Subcutaneous abdominal adipose tissue (tissue), 5 donors: ENCODE results near the gene KATNA1.
"Not testable (repeated sequence)": the region's sequence is repeated elsewhere in the genome, so short reads cannot be mapped to it uniquely, and the experiment has no call there.

Experiments
- H3K27ac ChIP-seq: one replicate; pipeline ENCODE4 v1.7.0; 2013; ENCODE audit warnings: low read depth, mild to moderate bottlenecking, inconsistent platforms, low read length, moderate library complexity
- H3K27me3 ChIP-seq, 5 donors: one replicate each; pipeline ENCODE4 v1.7.0; 2013; ENCODE audit warnings: low read length in 5 of 5, inconsistent platforms in 1 of 5; ENCODE audit not compliant: control insufficient read depth in 5 of 5, insufficient read depth in 4 of 5
- H3K36me3 ChIP-seq, 5 donors: one replicate each; pipeline ENCODE4 v1.7.0; 2013; ENCODE audit warnings: low read length in 5 of 5; ENCODE audit not compliant: control insufficient read depth in 5 of 5, insufficient read depth in 5 of 5
- H3K4me1 ChIP-seq, 5 donors: one replicate each; pipeline ENCODE4 v1.7.0; 2013; ENCODE audit warnings: low read length in 5 of 5, mild to moderate bottlenecking in 3 of 5, moderate library complexity in 1 of 5; ENCODE audit not compliant: control insufficient read depth in 5 of 5, insufficient read depth in 5 of 5
- H3K4me3 ChIP-seq, 5 donors: one replicate each; pipeline ENCODE4 v1.7.0; 2013; ENCODE audit warnings: low read length in 5 of 5, low read depth in 1 of 5
- H3K9ac ChIP-seq, 5 donors: one replicate each; pipeline ENCODE4 v1.7.0; 2013; ENCODE audit warnings: low read length in 5 of 5, mild to moderate bottlenecking in 4 of 5, moderate library complexity in 3 of 5
- H3K9me3 ChIP-seq, 5 donors: one replicate each; pipeline ENCODE4 v1.7.0; 2013; ENCODE audit warnings: low read length in 5 of 5; ENCODE audit not compliant: control insufficient read depth in 5 of 5
- donor health status: healthy.
- donor health status: healthy.
- donor health status: healthy.
- donor health status: healthy.
- donor health status: healthy.

The KATNA1 gene

GRCh38 chr6:149648148-149649145, at the start of gene KATNA1:
KATNA1 (minus strand) TSS chr6:149648714; CDS start chr6:149638547, 10,167 bp downstream.
- peaks cover 3 to 23% (median 16%) of the 10 kb centered on the region in 5 donors for H3K4me1 ChIP-seq
- H3K9ac ChIP-seq: peak within 1 kb of the TSS; percentile 70 to 94 (median 92)
- peak within 1 kb of the TSS; percentile 69 for H3K27ac ChIP-seq
- H3K27me3 ChIP-seq: no peaks in the 10 kb centered on the region
- H3K36me3 ChIP-seq: no peaks in the 10 kb centered on the region
- H3K4me3 ChIP-seq: peak within 1 kb of the TSS; percentile 93 to 97 (median 95)
- no peaks in the 10 kb centered on the region for H3K9me3 ChIP-seq

- no peak overlapping the region for H3K27ac ChIP-seq
- peaks cover 0 to 30% (median 2%) of the 10 kb centered on the region in 5 donors for H3K36me3 ChIP-seq
- no peak overlapping the region for H3K4me3 ChIP-seq
- H3K27me3 ChIP-seq: no peaks in the 10 kb centered on the region
- H3K9ac ChIP-seq: no peak overlapping the region
- H3K9me3 ChIP-seq: no peaks in the 10 kb centered on the region
- H3K4me1 ChIP-seq: peaks cover 0 to 9% (median 6%) of the 10 kb centered on the region in 5 donors
Measured at GRCh38 chr6:149698175-149698574, 49.7 kb upstream of the KATNA1 start.

GRCh38 chr6:149696901-149697300, 48.4 kb upstream of the KATNA1 start:
- Histone ChIP-seq H3K27me3 (no peaks in the 10 kb centered on the region), H3K36me3 (peaks cover 0 to 30% (median 2%) of the 10 kb centered on the region in 5 donors), H3K9ac (no peak overlapping the region), H3K9me3 (no peaks in the 10 kb centered on the region), H3K4me3 (no peak overlapping the region), H3K27ac (no peak overlapping the region), H3K4me1 (peaks cover 0 to 11% (median 9%) of the 10 kb centered on the region in 5 donors)

GRCh38 chr6:149694921-149695320, 46.4 kb upstream of the KATNA1 start:
- H3K27me3 ChIP-seq: no peaks in the 10 kb centered on the region
- H3K27ac ChIP-seq: no peak overlapping the region
- peaks cover 0 to 32% (median 7%) of the 10 kb centered on the region in 5 donors for H3K36me3 ChIP-seq
- no peak overlapping the region for H3K4me3 ChIP-seq
- peaks cover 0 to 13% (median 11%) of the 10 kb centered on the region in 5 donors for H3K4me1 ChIP-seq
- no peak overlapping the region for H3K9ac ChIP-seq
- no peaks in the 10 kb centered on the region for H3K9me3 ChIP-seq

GRCh38 chr6:149691201-149691600, 42.7 kb upstream of the KATNA1 start:
- peaks cover 0 to 13% (median 11%) of the 10 kb centered on the region in 5 donors for H3K4me1 ChIP-seq
- H3K27ac ChIP-seq: no peak overlapping the region
- no peaks in the 10 kb centered on the region for H3K9me3 ChIP-seq
- no peak overlapping the region for H3K9ac ChIP-seq
- peaks cover 5 to 30% (median 7%) of the 10 kb centered on the region in 5 donors for H3K36me3 ChIP-seq
- H3K4me3 ChIP-seq: no peak overlapping the region
- no peaks in the 10 kb centered on the region for H3K27me3 ChIP-seq

GRCh38 chr6:149686230-149686629, 37.7 kb upstream of the KATNA1 start:
- H3K4me1 ChIP-seq: peaks cover 0 to 3% (median 0%) of the 10 kb centered on the region in 5 donors
- no peak overlapping the region for H3K4me3 ChIP-seq
- H3K27ac ChIP-seq: no peak overlapping the region
- peak overlapping the region in 1 of 5 donors; percentile 30 for H3K9ac ChIP-seq
- H3K27me3 ChIP-seq: no peaks in the 10 kb centered on the region
- peaks cover 12 to 31% (median 22%) of the 10 kb centered on the region in 5 donors for H3K36me3 ChIP-seq
- no peaks in the 10 kb centered on the region for H3K9me3 ChIP-seq

- no peaks in the 10 kb centered on the region for H3K27me3 ChIP-seq
- H3K27ac ChIP-seq: no peak overlapping the region
- peaks cover 16 to 31% (median 18%) of the 10 kb centered on the region in 5 donors for H3K36me3 ChIP-seq
- H3K4me1 ChIP-seq: peaks cover 0 to 3% (median 0%) of the 10 kb centered on the region in 5 donors
- H3K9ac ChIP-seq: no peak overlapping the region
- H3K9me3 ChIP-seq: no peaks in the 10 kb centered on the region
- no peak overlapping the region for H3K4me3 ChIP-seq
Measured at GRCh38 chr6:149683256-149683859, 34.8 kb upstream of the KATNA1 start.

GRCh38 chr6:149681845-149682244, 33.3 kb upstream of the KATNA1 start:
- peaks cover 17 to 32% (median 21%) of the 10 kb centered on the region in 5 donors for H3K36me3 ChIP-seq
- not testable (repeated sequence) for H3K4me1 ChIP-seq, H3K27ac ChIP-seq

GRCh38 chr6:149681209-149681608, 32.7 kb upstream of the KATNA1 start:
- Histone ChIP-seq H3K9me3 (no peaks in the 10 kb centered on the region), H3K27ac (no peak overlapping the region), H3K27me3 (no peaks in the 10 kb centered on the region), H3K4me1 (peaks cover 0 to 3% (median 0%) of the 10 kb centered on the region in 5 donors), H3K36me3 (peaks cover 20 to 34% (median 23%) of the 10 kb centered on the region in 5 donors), H3K9ac (no peak overlapping the region), H3K4me3 (no peak overlapping the region)

More at GRCh38 chr6:149681845-149682244, 33.3 kb upstream of the KATNA1 start:
- H3K27me3 ChIP-seq, H3K9ac ChIP-seq, H3K4me3 ChIP-seq, H3K9me3 ChIP-seq: not testable (repeated sequence)

GRCh38 chr6:149680503-149680902, 32.0 kb upstream of the KATNA1 start:
- no peaks in the 10 kb centered on the region for H3K9me3 ChIP-seq
- peaks cover 26 to 38% (median 30%) of the 10 kb centered on the region in 5 donors for H3K36me3 ChIP-seq
- H3K4me1 ChIP-seq: peaks cover 0 to 3% (median 0%) of the 10 kb centered on the region in 5 donors
- no peaks in the 10 kb centered on the region for H3K27me3 ChIP-seq
- no peak overlapping the region for H3K4me3 ChIP-seq
- H3K9ac ChIP-seq: no peak overlapping the region
- H3K27ac ChIP-seq: no peak overlapping the region
